Cerebellar nuclear complex (tissue), 1 donor: Measurements from ENCODE around the gene COPS2.
"Not testable (repeated sequence)": the region's sequence is repeated elsewhere in the genome, so short reads cannot be mapped to it uniquely, and the experiment has no call there.

Source experiments
- DNase-seq, 2 experiments: peaks; one replicate each; lab custom pipeline; 2025; lab: John Stamatoyannopoulos, UW

COPS2 gene

GRCh38 chr15:49155110-49155833, at the start of gene COPS2:
TSS of gene COPS2 (minus strand) at chr15:49155599. CDS start at chr15:49155578, 21 bp downstream.
- DNase-seq = peak; percentile 66 to 88

- no peak for DNase-seq
These were observed 44.9 kb upstream of the COPS2 start for GRCh38 chr15:49200347-49200746.

- DNase-seq = no peak
These were observed 44.3 kb upstream of the COPS2 start for GRCh38 chr15:49199666-49200065.

- DNase-seq = no peak
These were observed 41.5 kb upstream of the COPS2 start for GRCh38 chr15:49196856-49197255.

- no peak for DNase-seq
These were observed 36.5 kb upstream of the COPS2 start for GRCh38 chr15:49191892-49192291.

- DNase-seq = no peak
These were observed 35.2 kb upstream of the COPS2 start for GRCh38 chr15:49190586-49190985.

- no peak for DNase-seq
These were observed 34.2 kb upstream of the COPS2 start for GRCh38 chr15:49189631-49190030.

- no peak for DNase-seq
These were observed 33.5 kb upstream of the COPS2 start for GRCh38 chr15:49188933-49189332.

GRCh38 chr15:49187549-49188245, 32.3 kb upstream of the COPS2 start:
- DNase-seq = no peak

- DNase-seq = no peak
These were observed 30.1 kb upstream of the COPS2 start for GRCh38 chr15:49185473-49185872.

GRCh38 chr15:49183741-49184140, 28.3 kb upstream of the COPS2 start:
- not testable (repeated sequence) for DNase-seq

- DNase-seq = no peak
These were observed 26.7 kb upstream of the COPS2 start for GRCh38 chr15:49182128-49182527.

- no peak for DNase-seq
These were observed 24.2 kb upstream of the COPS2 start for GRCh38 chr15:49179433-49180190.

- DNase-seq = no peak
These were observed 23.1 kb upstream of the COPS2 start for GRCh38 chr15:49178497-49178896.

- DNase-seq = not testable (repeated sequence)
These were observed 20.4 kb upstream of the COPS2 start for GRCh38 chr15:49175582-49176397.

GRCh38 chr15:49174902-49175301, 19.5 kb upstream of the COPS2 start:
- no peak for DNase-seq

- DNase-seq = no peak
These were observed 16.4 kb upstream of the COPS2 start for GRCh38 chr15:49171790-49172189.

- DNase-seq = peak; percentile 51 to 85
These were observed 14.6 kb upstream of the COPS2 start, which contains the start of gene GALK2 for GRCh38 chr15:49169880-49170597. TSS of gene GALK2 (plus strand) at chr15:49170247. CDS start at chr15:49170323, 76 bp downstream.

- no peak for DNase-seq
These were observed 12.6 kb upstream of the COPS2 start for GRCh38 chr15:49168016-49168415.

- no peak for DNase-seq
These were observed 9.5 kb upstream of the COPS2 start for GRCh38 chr15:49164865-49165264.

- DNase-seq = no peak
These were observed 8.3 kb upstream of the COPS2 start for GRCh38 chr15:49163678-49164077.
